IPS-18c (cell line): ENCODE data around the gene ZBTB40.

Experiments
- H3K4me3 ChIP-seq: 2 replicates; pipeline ENCODE4 v1.7.0; 2013; ENCODE audit warnings: low read depth, mild to moderate bottlenecking, low read length, moderate library complexity; ENCODE audit not compliant: insufficient read depth
- H3K9me3 ChIP-seq: one replicate; pipeline ENCODE4 v1.6.1; 2013; ENCODE audit warnings: mild to moderate bottlenecking, low read length, moderate library complexity; ENCODE audit not compliant: control insufficient read depth, insufficient read depth

ZBTB40 gene

GRCh38 chr1:22454476-22455056 is 2.9 kb downstream of the ZBTB40 start:
- no peak overlapping the region for H3K4me3 ChIP-seq
- H3K9me3 ChIP-seq: no peaks in the 10 kb centered on the region

DNA sequence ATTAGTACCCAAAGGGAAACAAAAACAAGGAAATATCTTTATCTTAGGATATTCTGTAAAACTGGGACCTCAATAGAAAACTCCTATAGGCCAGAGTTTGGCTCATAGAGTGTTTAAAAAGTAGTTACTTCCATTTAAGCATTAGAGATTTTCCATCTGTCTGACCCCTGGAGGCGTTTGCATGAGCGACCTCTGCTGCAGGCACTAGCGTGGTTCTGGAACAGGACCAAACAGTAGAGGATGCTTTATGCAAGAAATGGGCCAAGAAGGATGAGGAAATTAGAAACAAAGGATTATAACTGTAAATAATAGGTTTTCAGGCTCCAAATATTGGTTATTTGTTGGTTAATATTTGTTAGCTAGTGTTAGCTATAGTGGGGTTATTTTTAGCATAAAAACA is 5.7 kb downstream of the ZBTB40 start:
- Histone ChIP-seq H3K4me3 (no peak overlapping the region), H3K9me3 (no peaks in the 10 kb centered on the region)

DNA sequence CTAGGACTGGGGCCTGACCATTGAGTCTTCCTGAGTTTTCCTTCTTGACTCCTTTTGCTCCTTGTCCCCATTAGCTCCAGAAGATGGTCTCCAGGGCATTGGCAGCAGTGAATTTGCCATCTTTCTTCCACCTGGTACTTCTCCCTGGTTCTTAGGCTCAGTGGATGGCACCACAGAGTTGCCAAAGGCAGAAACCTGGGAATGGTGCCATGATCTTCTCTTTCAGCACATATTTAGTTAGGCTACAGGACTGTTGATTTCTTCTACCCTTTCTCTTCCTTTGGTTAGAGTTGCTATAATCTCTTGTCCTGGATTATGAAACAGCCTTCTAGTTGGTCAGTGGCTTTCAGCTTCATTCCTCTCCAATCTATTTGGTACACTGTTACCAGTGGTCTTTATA is 6.2 kb downstream of the ZBTB40 start:
- Histone ChIP-seq H3K9me3 (no peaks in the 10 kb centered on the region), H3K4me3 (no peak overlapping the region)

GRCh38 chr1:22461100-22461499 is 9.4 kb downstream of the ZBTB40 start:
- Histone ChIP-seq H3K4me3 (no peak overlapping the region), H3K9me3 (no peaks in the 10 kb centered on the region)

- Histone ChIP-seq H3K4me3 (no peak overlapping the region), H3K9me3 (no peaks in the 10 kb centered on the region)
Measured at GRCh38 chr1:22461678-22462527, 10.3 kb downstream of the ZBTB40 start.

DNA sequence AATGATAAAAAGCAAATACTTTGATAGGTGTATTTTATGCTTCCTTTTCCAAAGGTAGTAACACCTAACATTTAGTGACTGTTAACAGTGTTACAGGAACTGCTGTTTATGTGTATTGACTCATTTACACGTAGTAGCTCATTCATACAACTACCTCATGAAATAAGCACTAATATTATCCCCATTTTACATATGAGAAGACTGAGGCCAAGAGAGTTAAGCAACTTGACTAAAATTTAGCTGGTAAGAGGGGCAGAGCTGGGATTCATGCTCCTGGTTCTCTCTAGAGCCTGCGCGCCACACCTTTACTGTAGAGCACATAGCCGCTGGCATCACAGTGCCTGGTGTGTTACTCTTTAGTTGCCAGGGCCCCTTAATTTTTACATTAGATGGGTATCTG is 11.3 kb downstream of the ZBTB40 start:
- Histone ChIP-seq H3K4me3 (no peak overlapping the region), H3K9me3 (no peaks in the 10 kb centered on the region)

DNA sequence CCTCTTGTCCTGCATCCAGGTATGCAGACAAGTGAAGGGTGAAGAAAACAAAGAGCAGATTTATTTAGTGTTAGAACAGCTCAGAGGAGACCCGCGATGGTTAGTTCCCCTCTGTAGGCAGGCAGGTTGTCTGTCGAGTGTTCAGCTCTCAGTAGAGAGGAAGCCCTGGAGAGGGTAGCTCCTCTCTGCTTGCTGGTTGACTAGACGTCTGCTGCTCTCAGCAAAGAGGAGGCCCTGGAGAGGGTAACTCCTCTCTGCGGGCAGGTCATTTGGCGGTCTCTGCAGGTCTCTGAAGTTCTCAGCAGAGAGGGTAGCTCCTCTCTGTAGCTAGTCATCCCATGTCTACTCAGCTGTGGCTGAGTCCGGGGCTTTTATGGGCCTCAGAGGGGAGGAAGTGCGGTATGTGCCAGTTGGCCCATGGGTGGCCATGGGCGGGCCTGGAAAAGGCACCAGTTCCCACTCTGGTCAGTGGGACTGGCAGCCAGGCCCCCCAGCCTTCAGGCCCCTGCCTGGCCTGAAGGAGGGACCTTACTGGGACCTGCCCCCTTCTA is 13.4 kb downstream of the ZBTB40 start:
- H3K4me3 ChIP-seq: no peak overlapping the region

GRCh38 chr1:22465671-22466070 is 14.0 kb downstream of the ZBTB40 start:
- Histone ChIP-seq H3K4me3 (no peak overlapping the region), H3K9me3 (no peaks in the 10 kb centered on the region)

More for the DNA sequence above, 13.4 kb downstream of the ZBTB40 start:
- H3K9me3 ChIP-seq: no peaks in the 10 kb centered on the region

DNA sequence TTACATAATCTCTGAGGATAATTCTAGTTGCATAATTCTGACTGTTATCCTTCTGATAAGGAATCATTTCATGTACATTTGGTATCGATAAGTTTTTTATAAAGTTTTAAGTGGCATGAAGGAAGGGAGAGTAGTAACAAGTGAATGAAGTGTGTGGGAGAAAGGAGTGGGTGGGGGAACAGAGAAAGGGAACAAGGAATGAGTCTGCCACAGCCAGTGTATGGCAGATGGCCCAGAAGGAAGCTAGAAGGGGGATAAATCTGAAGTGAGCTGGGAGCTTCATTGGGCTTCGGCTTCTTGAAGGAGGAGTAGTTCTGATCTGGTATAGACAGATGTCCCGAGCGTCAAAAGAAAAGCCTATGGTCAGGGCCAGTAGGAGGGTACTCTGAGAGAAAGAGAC is 18.6 kb downstream of the ZBTB40 start:
- Histone ChIP-seq H3K4me3 (no peak overlapping the region), H3K9me3 (no peaks in the 10 kb centered on the region)

DNA sequence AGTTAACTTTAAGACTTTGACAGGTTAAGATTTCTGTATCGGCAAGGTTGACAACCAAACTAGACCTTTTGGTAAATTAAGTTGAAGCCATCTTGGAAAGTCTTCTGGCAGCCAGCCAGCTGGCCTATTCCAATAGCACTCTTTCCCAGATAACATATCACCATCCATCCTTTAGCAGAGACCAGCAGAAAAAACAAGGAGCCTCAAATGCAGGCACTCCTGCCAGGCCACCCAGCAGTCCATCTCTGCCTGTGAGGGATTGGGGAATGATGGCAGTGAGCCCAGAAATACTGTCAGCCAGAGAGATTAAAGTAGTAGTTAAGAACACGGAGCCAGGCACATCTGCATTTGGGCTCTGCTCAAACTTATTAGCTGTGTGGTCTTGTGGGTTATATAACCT is 19.4 kb downstream of the ZBTB40 start:
- H3K9me3 ChIP-seq: no peaks in the 10 kb centered on the region
- no peak overlapping the region for H3K4me3 ChIP-seq

DNA sequence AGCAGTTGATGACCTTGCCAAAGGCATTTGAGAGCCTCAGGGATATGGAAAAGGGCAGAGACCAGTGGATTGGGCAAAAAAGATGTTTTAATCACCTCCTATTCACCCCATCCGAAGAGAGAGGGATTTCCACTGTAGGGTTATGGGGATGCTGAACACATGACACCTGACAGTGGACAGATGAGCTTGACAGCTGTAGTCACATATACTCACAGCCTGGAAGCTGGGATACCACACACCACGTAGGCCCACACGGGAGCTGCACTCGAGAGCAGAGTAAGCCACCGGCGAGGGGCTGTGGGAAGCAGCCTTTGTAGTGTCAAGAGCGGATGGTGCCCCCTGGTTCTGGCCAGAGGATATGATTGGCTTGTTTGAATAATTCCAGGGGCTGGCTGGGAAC is 20.0 kb downstream of the ZBTB40 start:
- H3K4me3 ChIP-seq: no peak overlapping the region

GRCh38 chr1:22472596-22472995 is 20.9 kb downstream of the ZBTB40 start:
- no peak overlapping the region for H3K4me3 ChIP-seq
- no peaks in the 10 kb centered on the region for H3K9me3 ChIP-seq

More for the DNA sequence above, 20.0 kb downstream of the ZBTB40 start:
- H3K9me3 ChIP-seq: no peaks in the 10 kb centered on the region

- H3K9me3 ChIP-seq: peaks cover 3% of the 10 kb centered on the region
- H3K4me3 ChIP-seq: no peak overlapping the region
Measured at GRCh38 chr1:22473952-22474351, 22.3 kb downstream of the ZBTB40 start.

DNA sequence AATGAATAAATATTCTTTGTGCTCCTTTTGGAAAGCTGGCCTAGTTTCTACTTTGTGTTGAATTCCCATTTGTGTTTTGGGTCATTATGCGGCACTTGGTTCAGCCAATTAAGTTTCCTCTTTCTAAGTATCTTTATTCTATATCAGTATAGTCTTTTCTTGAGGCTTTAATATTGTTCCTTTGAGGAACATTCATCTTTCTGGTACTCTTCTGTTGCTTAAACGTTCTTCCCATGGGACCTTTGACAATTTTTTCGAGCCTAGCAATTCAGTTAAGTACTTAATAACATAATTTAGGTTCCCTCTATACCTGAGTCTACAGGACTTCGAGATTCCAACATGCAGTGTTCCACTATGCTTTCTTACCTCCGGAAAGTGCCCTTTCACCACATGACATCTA is 24.9 kb downstream of the ZBTB40 start:
- Histone ChIP-seq H3K4me3 (no peak overlapping the region), H3K9me3 (peaks cover 3% of the 10 kb centered on the region)

GRCh38 chr1:22483121-22483520 is 31.5 kb downstream of the ZBTB40 start:
- Histone ChIP-seq H3K4me3 (no peak overlapping the region), H3K9me3 (no peaks in the 10 kb centered on the region)

DNA sequence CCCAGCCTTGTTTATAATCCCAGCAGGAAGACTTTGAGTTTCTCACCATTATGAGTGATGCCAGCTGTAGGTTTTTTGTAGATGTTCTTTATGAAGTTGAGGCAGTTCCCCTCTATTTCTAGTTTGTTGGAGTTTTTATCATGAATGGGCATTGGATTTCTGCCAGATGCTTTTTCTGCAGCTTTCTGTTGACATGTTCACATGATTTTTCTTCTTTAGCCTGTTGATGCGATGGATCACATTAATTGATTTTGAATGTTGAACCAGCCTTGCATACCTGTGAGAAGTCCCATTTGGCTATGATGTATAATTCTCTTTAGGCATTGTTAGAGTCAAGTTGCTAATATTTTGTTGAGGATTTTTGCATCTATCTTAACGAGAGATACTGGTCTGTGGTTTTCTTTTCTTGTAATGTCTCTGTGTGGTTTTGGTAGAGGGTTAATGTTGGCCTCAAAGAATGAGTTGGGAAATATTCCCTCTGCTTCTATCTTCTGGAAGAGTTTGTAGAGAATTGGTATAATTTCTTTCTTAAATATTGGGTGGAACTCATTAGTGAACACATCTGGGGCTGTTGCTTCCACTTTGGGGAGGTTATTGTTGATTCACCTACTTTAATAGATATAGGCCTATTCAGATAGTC is 33.2 kb downstream of the ZBTB40 start:
- H3K9me3 ChIP-seq: no peaks in the 10 kb centered on the region
- no peak overlapping the region for H3K4me3 ChIP-seq

DNA sequence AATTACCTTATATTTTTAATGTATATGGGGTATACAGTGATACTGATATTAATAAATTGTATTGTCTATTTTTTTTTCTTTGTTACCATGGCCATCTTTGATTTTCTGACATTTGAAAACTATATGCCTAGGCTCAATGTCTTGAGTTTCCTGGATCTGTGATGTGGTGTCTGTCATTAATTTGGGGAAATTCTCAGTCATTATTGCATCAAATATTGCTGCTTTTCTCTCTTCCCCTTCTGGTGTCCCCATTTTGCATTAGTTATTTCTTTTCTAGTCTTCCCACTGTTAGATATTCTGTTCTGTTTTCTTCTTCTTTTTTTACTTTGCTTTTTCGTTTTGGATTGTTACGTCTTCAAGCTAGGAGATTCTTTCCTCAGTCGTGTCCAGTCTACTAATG is 33.8 kb downstream of the ZBTB40 start:
- Histone ChIP-seq H3K4me3 (no peak overlapping the region), H3K9me3 (no peaks in the 10 kb centered on the region)

- Histone ChIP-seq H3K9me3 (no peaks in the 10 kb centered on the region), H3K4me3 (no peak overlapping the region)
Measured at GRCh38 chr1:22487781-22488180, 36.1 kb downstream of the ZBTB40 start.
